Fibroblast of mammary gland (primary cell): Measurements from ENCODE around the gene USP8.
"Not testable (repeated sequence)": the region's sequence is repeated elsewhere in the genome, so short reads cannot be mapped to it uniquely, and the experiment has no call there.

Experiments used
- DNase-seq: peaks from one replicate; pipeline ENCODE4 v3.0.0-alpha.2; 2010; ENCODE audit warnings: low read depth
- H3K4me3 ChIP-seq: 2 replicates; pipeline ENCODE4 v1.5.1; 2011; ENCODE audit warnings: low read depth, mild to moderate bottlenecking, low read length, moderate library complexity; ENCODE audit not compliant: control insufficient read depth
- TF ChIP-seq, protein P1 (sequence below): conservative IDR thresholded peaks from 2 replicates; pipeline ENCODE4 v1.5.1; 2011; ENCODE audit warnings: low read depth, low read length, inconsistent platforms; ENCODE audit not compliant: control insufficient read depth, insufficient read depth

USP8 gene

GRCh38 chr15:50484781-50485180 is 60.6 kb downstream of the USP8 start:
- TF ChIP-seq, protein P1, sequence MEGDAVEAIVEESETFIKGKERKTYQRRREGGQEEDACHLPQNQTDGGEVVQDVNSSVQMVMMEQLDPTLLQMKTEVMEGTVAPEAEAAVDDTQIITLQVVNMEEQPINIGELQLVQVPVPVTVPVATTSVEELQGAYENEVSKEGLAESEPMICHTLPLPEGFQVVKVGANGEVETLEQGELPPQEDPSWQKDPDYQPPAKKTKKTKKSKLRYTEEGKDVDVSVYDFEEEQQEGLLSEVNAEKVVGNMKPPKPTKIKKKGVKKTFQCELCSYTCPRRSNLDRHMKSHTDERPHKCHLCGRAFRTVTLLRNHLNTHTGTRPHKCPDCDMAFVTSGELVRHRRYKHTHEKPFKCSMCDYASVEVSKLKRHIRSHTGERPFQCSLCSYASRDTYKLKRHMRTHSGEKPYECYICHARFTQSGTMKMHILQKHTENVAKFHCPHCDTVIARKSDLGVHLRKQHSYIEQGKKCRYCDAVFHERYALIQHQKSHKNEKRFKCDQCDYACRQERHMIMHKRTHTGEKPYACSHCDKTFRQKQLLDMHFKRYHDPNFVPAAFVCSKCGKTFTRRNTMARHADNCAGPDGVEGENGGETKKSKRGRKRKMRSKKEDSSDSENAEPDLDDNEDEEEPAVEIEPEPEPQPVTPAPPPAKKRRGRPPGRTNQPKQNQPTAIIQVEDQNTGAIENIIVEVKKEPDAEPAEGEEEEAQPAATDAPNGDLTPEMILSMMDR: no peak
- H3K4me3 ChIP-seq: no peak overlapping the region
- no peak for DNase-seq

DNA sequence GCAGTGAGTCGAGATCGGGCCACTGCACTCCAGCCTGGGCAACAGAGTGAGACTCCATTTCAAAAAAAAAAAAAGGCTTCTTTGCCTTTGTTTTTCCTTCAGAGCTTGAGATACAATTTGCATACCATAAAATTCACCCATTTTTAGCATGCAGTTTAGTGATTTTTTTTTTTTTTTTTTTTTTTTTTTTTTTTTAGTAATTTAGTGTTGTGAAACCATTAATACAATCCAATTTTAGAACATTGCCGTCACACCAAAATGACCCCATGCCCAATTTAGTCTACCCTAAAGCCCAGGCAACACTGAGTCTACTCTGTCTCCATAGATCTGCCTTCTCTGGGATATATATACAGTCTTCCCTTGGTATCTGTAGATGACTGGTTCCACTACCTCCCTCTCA is 61.2 kb downstream of the USP8 start:
- TF ChIP-seq, protein P1: no peak
- DNase-seq: no peak
- no peak overlapping the region for H3K4me3 ChIP-seq

DNA sequence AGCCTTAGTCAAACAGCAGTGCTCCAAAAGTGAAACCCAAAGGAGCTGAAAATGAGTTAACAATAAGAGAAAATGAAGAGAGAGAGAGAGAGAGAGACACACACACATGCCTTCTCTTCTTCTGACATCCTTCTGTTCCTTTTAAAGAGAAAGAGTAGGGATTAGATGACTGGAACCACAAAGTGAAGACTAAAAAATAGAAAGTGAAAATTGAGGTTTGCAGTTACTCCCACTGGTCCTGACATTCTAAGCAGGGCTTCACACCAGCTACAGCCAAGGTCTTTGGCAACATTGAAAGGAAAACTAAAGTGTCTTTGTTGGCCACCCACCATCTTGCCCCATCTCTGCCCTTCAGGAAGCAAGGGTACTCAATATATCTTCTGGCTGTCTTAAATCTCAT is 63.1 kb downstream of the USP8 start:
- TF ChIP-seq, protein P1: no peak

DNA sequence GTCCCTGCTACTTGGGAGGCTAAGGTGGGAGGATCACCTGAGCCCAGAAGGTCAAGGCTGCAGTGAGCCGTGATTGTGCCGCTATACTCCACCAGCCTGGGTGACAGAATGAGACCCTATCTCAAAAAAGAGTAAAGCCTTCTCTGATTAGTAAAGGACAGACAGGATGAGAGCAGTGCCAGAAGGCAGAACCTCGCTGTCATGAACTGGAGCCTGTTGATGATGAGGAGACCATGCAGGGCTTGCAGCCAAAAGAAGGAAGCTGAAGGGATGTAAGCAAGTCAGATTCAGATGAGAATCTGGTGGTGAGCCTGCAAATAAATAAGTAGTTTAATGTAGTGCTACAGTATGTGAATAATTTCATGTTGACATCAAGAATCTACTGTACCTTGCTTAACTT is 69.4 kb downstream of the USP8 start:
- DNase-seq: no peak
- TF ChIP-seq, protein P1: no peak
- H3K4me3 ChIP-seq: no peak overlapping the region

More for the DNA sequence above, 63.1 kb downstream of the USP8 start:
- no peak overlapping the region for H3K4me3 ChIP-seq
- DNase-seq: no peak

DNA sequence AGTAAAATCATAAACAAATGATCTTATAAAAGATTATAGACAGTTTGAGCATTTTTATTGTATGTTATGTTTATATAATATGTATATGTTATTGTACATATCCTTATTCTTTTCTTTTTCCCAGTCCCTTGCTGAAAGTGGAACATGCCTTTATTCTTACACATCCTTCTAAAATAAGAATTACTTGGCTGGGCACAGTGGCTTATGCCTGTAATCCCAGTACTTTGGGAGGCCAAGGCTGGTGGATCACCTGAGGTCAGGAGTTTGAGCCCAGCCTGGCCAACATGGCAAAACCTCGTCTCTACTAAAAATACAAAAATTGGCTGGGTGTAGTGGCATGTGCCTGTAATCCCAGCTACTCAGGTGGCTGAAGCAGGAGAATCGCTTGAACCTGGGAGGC is 70.3 kb downstream of the USP8 start:
- not testable (repeated sequence) for H3K4me3 ChIP-seq, DNase-seq

- TF ChIP-seq, protein P1: no peak
- no peak overlapping the region for H3K4me3 ChIP-seq
- DNase-seq: no peak
These were observed 72.5 kb downstream of the USP8 start for GRCh38 chr15:50496692-50497091.

- TF ChIP-seq, protein P1: no peak
- H3K4me3 ChIP-seq: no peak overlapping the region
- no peak for DNase-seq
These were observed 76.1 kb downstream of the USP8 start for GRCh38 chr15:50500352-50500751.
